Activated CD4-positive, alpha-beta T cell treated with anti-CD3 and anti-CD28 coated beads, Interleukin-10, Interleukin-2, amounts not matched to agents 100 ng/mL and 50 ng/mL, durations not matched to agents 16 hours and 8 hours (primary cell): ENCODE data around the gene TMEM8B.

ENCODE experiments used
- DNase-seq: peaks from one replicate; pipeline ENCODE4 v3.0.0-alpha.2; 2020

Gene TMEM8B

GRCh38 chr9:35829084-35829763 lies at the start of gene TMEM8B:
Gene TMEM8B (plus strand): TSS chr9:35829228. CDS start chr9:35829448, 220 bp downstream.
- peak; percentile 92 for DNase-seq

- DNase-seq, result no peak
Measured at GRCh38 chr9:35781066-35781465, 48.0 kb upstream of the TMEM8B start.

- DNase-seq, result no peak
Measured at GRCh38 chr9:35783418-35783817, 45.6 kb upstream of the TMEM8B start.

GRCh38 chr9:35789541-35789940 lies 39.5 kb upstream of the TMEM8B start:
- DNase-seq, result no peak

GRCh38 chr9:35790025-35790384 lies 39.0 kb upstream of the TMEM8B start:
- DNase-seq, result no peak

- DNase-seq, result peak; percentile 69
Measured at GRCh38 chr9:35790385-35791296, 38.4 kb upstream of the TMEM8B start.

GRCh38 chr9:35791297-35791921 lies 37.6 kb upstream of the TMEM8B start, which contains the start of gene NPR2:
Gene NPR2 (plus strand): TSS chr9:35791591. CDS start chr9:35792409, 818 bp downstream.
- no peak for DNase-seq

- DNase-seq, result no peak
Measured at GRCh38 chr9:35792024-35792813, 36.8 kb upstream of the TMEM8B start.

- no peak for DNase-seq
Measured at GRCh38 chr9:35792826-35793225, 36.2 kb upstream of the TMEM8B start.

- DNase-seq, result no peak
Measured at GRCh38 chr9:35793461-35793860, 35.6 kb upstream of the TMEM8B start.

GRCh38 chr9:35795695-35796094 lies 33.3 kb upstream of the TMEM8B start:
- no peak for DNase-seq

GRCh38 chr9:35797311-35798109 lies 31.5 kb upstream of the TMEM8B start:
- no peak for DNase-seq

- DNase-seq, result peak; percentile 63
Measured at GRCh38 chr9:35798658-35799374, 30.2 kb upstream of the TMEM8B start.

GRCh38 chr9:35800530-35800929 lies 28.5 kb upstream of the TMEM8B start:
- DNase-seq, result no peak

GRCh38 chr9:35801328-35802128 lies 27.5 kb upstream of the TMEM8B start:
- DNase-seq, result no peak

GRCh38 chr9:35806101-35806500 lies 22.9 kb upstream of the TMEM8B start:
- no peak for DNase-seq

GRCh38 chr9:35808433-35808832 lies 20.6 kb upstream of the TMEM8B start:
- no peak for DNase-seq

GRCh38 chr9:35810122-35810521 lies 18.9 kb upstream of the TMEM8B start:
- DNase-seq, result no peak

GRCh38 chr9:35811381-35812024 lies 17.5 kb upstream of the TMEM8B start:
- DNase-seq, result no peak
